A673 (cell line): ENCODE data around the gene DAPK1.

Experiments used
- EZH2 ChIP-seq: fragments of 200-600 bp; sonication (generic); IDR thresholded peaks from 2 replicates; pipeline ENCODE4 v1.6.1; 2017; ENCODE audit warnings: borderline replicate concordance, low read depth, mild to moderate bottlenecking, mixed read lengths, antibody characterized with exemption, low read length; ENCODE audit not compliant: poor library complexity, severe bottlenecking
- TF ChIP-seq, protein P1 (sequence below): fragments of 300-800, 200-600 bp; sonication (generic); conservative IDR thresholded peaks from 2 replicates; pipeline ENCODE4 v1.5.1; 2017; ENCODE audit warnings: low read depth, mild to moderate bottlenecking, antibody characterized with exemption, low read length, moderate library complexity, mixed read lengths

DNA sequence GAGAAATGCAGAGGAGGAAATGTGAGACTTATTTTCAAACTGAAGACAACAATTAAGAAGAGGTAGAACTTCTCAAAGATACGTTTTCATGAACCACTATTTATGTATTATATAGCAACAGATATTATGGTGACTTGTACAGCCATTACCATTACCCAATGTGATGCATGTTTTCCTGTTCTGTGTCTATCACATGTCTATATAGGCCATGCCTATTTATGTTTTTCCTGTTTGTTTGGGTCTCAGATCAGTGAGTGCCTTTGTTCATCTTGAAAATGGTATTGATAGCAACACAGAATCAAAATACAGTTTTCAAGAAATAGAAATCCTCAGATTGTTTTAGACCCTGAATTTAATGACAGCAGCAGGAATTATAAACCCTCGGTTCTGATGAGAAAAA is 44.0 kb downstream of the DAPK1 start:
- TF ChIP-seq, protein P1, sequence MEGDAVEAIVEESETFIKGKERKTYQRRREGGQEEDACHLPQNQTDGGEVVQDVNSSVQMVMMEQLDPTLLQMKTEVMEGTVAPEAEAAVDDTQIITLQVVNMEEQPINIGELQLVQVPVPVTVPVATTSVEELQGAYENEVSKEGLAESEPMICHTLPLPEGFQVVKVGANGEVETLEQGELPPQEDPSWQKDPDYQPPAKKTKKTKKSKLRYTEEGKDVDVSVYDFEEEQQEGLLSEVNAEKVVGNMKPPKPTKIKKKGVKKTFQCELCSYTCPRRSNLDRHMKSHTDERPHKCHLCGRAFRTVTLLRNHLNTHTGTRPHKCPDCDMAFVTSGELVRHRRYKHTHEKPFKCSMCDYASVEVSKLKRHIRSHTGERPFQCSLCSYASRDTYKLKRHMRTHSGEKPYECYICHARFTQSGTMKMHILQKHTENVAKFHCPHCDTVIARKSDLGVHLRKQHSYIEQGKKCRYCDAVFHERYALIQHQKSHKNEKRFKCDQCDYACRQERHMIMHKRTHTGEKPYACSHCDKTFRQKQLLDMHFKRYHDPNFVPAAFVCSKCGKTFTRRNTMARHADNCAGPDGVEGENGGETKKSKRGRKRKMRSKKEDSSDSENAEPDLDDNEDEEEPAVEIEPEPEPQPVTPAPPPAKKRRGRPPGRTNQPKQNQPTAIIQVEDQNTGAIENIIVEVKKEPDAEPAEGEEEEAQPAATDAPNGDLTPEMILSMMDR = no peak
- TF ChIP-seq EZH2 = no peak
